Measurements from ENCODE around the gene TEF. TPM values are rescaled to one million over a fixed set of nuclear protein-coding genes. Genes with fewer than 3 reads are reported as not detected.

The TEF gene
- total and polyA plus RNA-seq, 2 experiments from 2014 or later: 5.4 to 8.9 TPM

DNA sequence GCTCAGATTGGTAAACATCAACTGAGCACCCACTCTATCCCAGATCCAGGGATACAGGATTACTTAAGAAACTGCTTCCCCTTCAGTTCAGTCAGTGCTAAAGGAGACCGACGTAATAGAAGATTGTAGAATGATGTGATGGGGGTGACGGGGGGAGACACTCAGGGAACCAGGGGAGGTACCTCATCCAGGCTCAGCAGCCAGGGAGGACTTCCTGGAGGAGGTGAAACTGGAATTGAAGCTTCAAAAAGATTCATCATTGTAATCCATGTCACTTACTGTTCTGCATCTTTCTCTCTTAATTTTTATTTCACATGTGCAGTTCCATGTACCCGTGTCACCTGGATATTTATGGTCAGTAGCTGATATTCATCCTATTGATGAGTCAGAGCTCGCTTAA, 19.1 kb upstream of the TEF start:
- Histone ChIP-seq H3K79me2 (no peaks in the 10 kb centered on the region), H3K9me3 (ENCODE audit: low read depth) (no peaks in the 10 kb centered on the region), H2AFZ (no peak overlapping the region), H3K27ac (no peak overlapping the region), H3K4me3 (no peak overlapping the region), H3K36me3 (replicated peaks; ENCODE audit: insufficient read depth, low read depth) (no peaks in the 10 kb centered on the region), H3K9me2 (replicated peaks; ENCODE audit: insufficient read depth) (no peaks in the 10 kb centered on the region), H3K4me2 (no peak overlapping the region), H3K4me1 (ENCODE audit: insufficient read depth) (peaks cover 17% of the 10 kb centered on the region), H4K20me1 (ENCODE audit: insufficient read depth, poor library complexity, severe bottlenecking) (no peaks in the 10 kb centered on the region), H3K27me3 (no peaks in the 10 kb centered on the region)
- 91% methylated on average over 5 of the region's 5 CpGs for WGBS (ENCODE audit: low lambda C conversion rate, missing lambda C conversion rate)
- TF ChIP-seq, protein P1, sequence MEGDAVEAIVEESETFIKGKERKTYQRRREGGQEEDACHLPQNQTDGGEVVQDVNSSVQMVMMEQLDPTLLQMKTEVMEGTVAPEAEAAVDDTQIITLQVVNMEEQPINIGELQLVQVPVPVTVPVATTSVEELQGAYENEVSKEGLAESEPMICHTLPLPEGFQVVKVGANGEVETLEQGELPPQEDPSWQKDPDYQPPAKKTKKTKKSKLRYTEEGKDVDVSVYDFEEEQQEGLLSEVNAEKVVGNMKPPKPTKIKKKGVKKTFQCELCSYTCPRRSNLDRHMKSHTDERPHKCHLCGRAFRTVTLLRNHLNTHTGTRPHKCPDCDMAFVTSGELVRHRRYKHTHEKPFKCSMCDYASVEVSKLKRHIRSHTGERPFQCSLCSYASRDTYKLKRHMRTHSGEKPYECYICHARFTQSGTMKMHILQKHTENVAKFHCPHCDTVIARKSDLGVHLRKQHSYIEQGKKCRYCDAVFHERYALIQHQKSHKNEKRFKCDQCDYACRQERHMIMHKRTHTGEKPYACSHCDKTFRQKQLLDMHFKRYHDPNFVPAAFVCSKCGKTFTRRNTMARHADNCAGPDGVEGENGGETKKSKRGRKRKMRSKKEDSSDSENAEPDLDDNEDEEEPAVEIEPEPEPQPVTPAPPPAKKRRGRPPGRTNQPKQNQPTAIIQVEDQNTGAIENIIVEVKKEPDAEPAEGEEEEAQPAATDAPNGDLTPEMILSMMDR (IDR thresholded peaks at IDR 0.05; ENCODE audit: poor library complexity): no peak
- TF ChIP-seq EZH2 (IDR thresholded peaks at IDR 0.05; ENCODE audit: borderline replicate concordance) (no peak), EZH2phosphoT487 (IDR thresholded peaks at IDR 0.05; ENCODE audit: low read depth, severe bottlenecking, unreplicated experiment) (no peak)
- no peak for DNase-seq (ENCODE audit: low spot score)

GRCh38 chr22:41364233-41364632, 17.5 kb upstream of the TEF start:
- Histone ChIP-seq H2AFZ (no peak overlapping the region), H3K27ac (no peak overlapping the region), H3K4me3 (no peak overlapping the region), H3K27me3 (no peaks in the 10 kb centered on the region), H4K20me1 (ENCODE audit: insufficient read depth, poor library complexity, severe bottlenecking) (no peaks in the 10 kb centered on the region), H3K9me2 (replicated peaks; ENCODE audit: insufficient read depth) (no peaks in the 10 kb centered on the region), H3K4me1 (ENCODE audit: insufficient read depth) (peaks cover 18% of the 10 kb centered on the region), H3K4me2 (no peak overlapping the region), H3K9me3 (ENCODE audit: low read depth) (no peaks in the 10 kb centered on the region), H3K36me3 (replicated peaks; ENCODE audit: insufficient read depth, low read depth) (no peaks in the 10 kb centered on the region), H3K79me2 (no peaks in the 10 kb centered on the region)
- no peak for DNase-seq (ENCODE audit: low spot score)
- TF ChIP-seq EZH2phosphoT487 (IDR thresholded peaks at IDR 0.05; ENCODE audit: low read depth, severe bottlenecking, unreplicated experiment): no peak
- no peak for TF ChIP-seq EZH2 (IDR thresholded peaks at IDR 0.05; ENCODE audit: borderline replicate concordance)
- TF ChIP-seq, protein P1 (IDR thresholded peaks at IDR 0.05; ENCODE audit: poor library complexity): no peak
- 89% methylated on average over 6 of the region's 6 CpGs for WGBS (ENCODE audit: low lambda C conversion rate, missing lambda C conversion rate)

GRCh38 chr22:41364955-41365354, 16.8 kb upstream of the TEF start:
- Histone ChIP-seq H3K4me3 (no peak overlapping the region), H2AFZ (no peak overlapping the region), H3K79me2 (no peaks in the 10 kb centered on the region), H3K4me1 (ENCODE audit: insufficient read depth) (peaks cover 12% of the 10 kb centered on the region), H3K36me3 (replicated peaks; ENCODE audit: insufficient read depth, low read depth) (no peaks in the 10 kb centered on the region), H4K20me1 (ENCODE audit: insufficient read depth, poor library complexity, severe bottlenecking) (no peaks in the 10 kb centered on the region), H3K27me3 (no peaks in the 10 kb centered on the region), H3K9me2 (replicated peaks; ENCODE audit: insufficient read depth) (no peaks in the 10 kb centered on the region), H3K9me3 (ENCODE audit: low read depth) (no peaks in the 10 kb centered on the region), H3K27ac (no peak overlapping the region), H3K4me2 (no peak overlapping the region)
- TF ChIP-seq EZH2 (IDR thresholded peaks at IDR 0.05; ENCODE audit: borderline replicate concordance): no peak
- TF ChIP-seq, protein P1 (IDR thresholded peaks at IDR 0.05; ENCODE audit: poor library complexity): no peak
- TF ChIP-seq EZH2phosphoT487 (IDR thresholded peaks at IDR 0.05; ENCODE audit: low read depth, severe bottlenecking, unreplicated experiment): no peak
- DNase-seq (ENCODE audit: low spot score): no peak
- WGBS (ENCODE audit: low lambda C conversion rate, missing lambda C conversion rate): 56% methylated on average over 8 of the region's 8 CpGs

DNA sequence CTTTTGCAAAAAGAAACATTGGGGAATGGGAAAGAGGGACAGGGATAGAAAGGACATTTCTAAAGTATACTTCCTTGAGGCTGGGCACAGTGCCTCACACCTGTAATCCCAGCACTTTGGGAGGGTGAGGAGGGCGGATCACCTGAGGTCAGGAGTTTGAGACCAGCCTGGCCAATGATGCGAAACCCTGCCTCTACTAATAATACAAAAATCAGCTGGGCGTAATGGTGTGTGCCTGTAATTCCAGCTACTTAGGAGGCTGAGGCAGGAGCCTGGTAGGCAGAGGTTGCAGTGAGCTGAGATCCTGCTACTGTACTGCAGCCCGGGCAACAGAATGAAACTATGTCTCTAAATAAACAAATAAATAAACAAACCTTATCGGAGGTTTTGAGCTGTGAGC, 16.3 kb upstream of the TEF start:
- H4K20me1 ChIP-seq (ENCODE audit: insufficient read depth, poor library complexity, severe bottlenecking): no peaks in the 10 kb centered on the region
- H3K9me3 ChIP-seq (ENCODE audit: low read depth): no peaks in the 10 kb centered on the region
- no peak overlapping the region for H3K4me2 ChIP-seq
- DNase-seq (ENCODE audit: low spot score): no peak
- H3K4me3 ChIP-seq: no peak overlapping the region
- WGBS (ENCODE audit: low lambda C conversion rate, missing lambda C conversion rate): 84% methylated on average over 5 of the region's 5 CpGs
- no peak overlapping the region for H2AFZ ChIP-seq
- H3K27me3 ChIP-seq: no peaks in the 10 kb centered on the region
- no peaks in the 10 kb centered on the region for H3K79me2 ChIP-seq
- no peak for TF ChIP-seq EZH2phosphoT487 (IDR thresholded peaks at IDR 0.05; ENCODE audit: low read depth, severe bottlenecking, unreplicated experiment)
- TF ChIP-seq, protein P1 (IDR thresholded peaks at IDR 0.05; ENCODE audit: poor library complexity): no peak
- no peak for TF ChIP-seq EZH2 (IDR thresholded peaks at IDR 0.05; ENCODE audit: borderline replicate concordance)
- H3K36me3 ChIP-seq (replicated peaks; ENCODE audit: insufficient read depth, low read depth): no peaks in the 10 kb centered on the region
- no peak overlapping the region for H3K27ac ChIP-seq
- H3K4me1 ChIP-seq (ENCODE audit: insufficient read depth): peaks cover 7% of the 10 kb centered on the region
- no peaks in the 10 kb centered on the region for H3K9me2 ChIP-seq (replicated peaks; ENCODE audit: insufficient read depth)
